Osteoblast (primary cell): ENCODE data around the gene HIGD1A. TPM values are rescaled to one million over a fixed set of nuclear protein-coding genes. Genes with fewer than 3 reads are reported as not detected.

Experiments
- DNase-seq: peaks from one replicate; pipeline ENCODE4 v3.0.0; 2011; ENCODE audit warnings: low spot score, mixed read lengths; ENCODE audit not compliant: insufficient read length; ENCODE audit errors: missing footprints
- H2AFZ ChIP-seq: 2 replicates; pipeline ENCODE4 v1.6.0; 2011; ENCODE audit warnings: mild to moderate bottlenecking, low read length
- H3K27ac ChIP-seq: 2 replicates; pipeline ENCODE4 v1.5.1; 2011; ENCODE audit warnings: mild to moderate bottlenecking, low read depth, low read length, moderate library complexity
- H3K27me3 ChIP-seq: 2 replicates; pipeline ENCODE4 v1.6.0; 2012; ENCODE audit warnings: mild to moderate bottlenecking, control low read depth, inconsistent platforms, low read length, moderate library complexity; ENCODE audit not compliant: insufficient read depth
- H3K36me3 ChIP-seq: 2 replicates; pipeline ENCODE4 v1.5.1; 2011; ENCODE audit warnings: mild to moderate bottlenecking, low read length, control low read depth, moderate library complexity; ENCODE audit not compliant: insufficient read depth
- H3K4me1 ChIP-seq: 2 replicates; pipeline ENCODE4 v1.5.1; 2011; ENCODE audit warnings: mild to moderate bottlenecking, low read length, control low read depth, moderate library complexity; ENCODE audit not compliant: insufficient read depth
- H3K4me2 ChIP-seq: 2 replicates; pipeline ENCODE4 v1.6.0; 2011; ENCODE audit warnings: mild to moderate bottlenecking, low read length; ENCODE audit not compliant: insufficient read depth
- H3K4me3 ChIP-seq: fragments of 200-600 bp; sonication (generic); 3 replicates; pipeline ENCODE4 v1.5.1; 2012; ENCODE audit warnings: mild to moderate bottlenecking, low read length, inconsistent platforms; ENCODE audit not compliant: insufficient read depth
- H3K79me2 ChIP-seq: 2 replicates; pipeline ENCODE4 v1.6.0; 2012; ENCODE audit warnings: mild to moderate bottlenecking, low read length, control low read depth, inconsistent platforms; ENCODE audit not compliant: insufficient read depth
- H3K9me3 ChIP-seq: 2 replicates; pipeline ENCODE4 v1.5.1; 2011; ENCODE audit warnings: low read depth, low read length, control low read depth
- H4K20me1 ChIP-seq: 2 replicates; pipeline ENCODE4 v1.6.0; 2012; ENCODE audit warnings: mild to moderate bottlenecking, low read length, control low read depth; ENCODE audit not compliant: insufficient read depth
- total RNA-seq: library from RNA; depleted of rRNA; stranded (reverse); fragments of >200 nt; gene quantifications from 2 replicates; pipeline ENCODE4 v1.2.3, GENCODE V29; 2012
- TF ChIP-seq, protein P1 (sequence below): IDR thresholded peaks from 2 replicates; pipeline ENCODE4 v1.5.1; 2011; ENCODE audit warnings: mild to moderate bottlenecking, low read depth, low read length, moderate library complexity; ENCODE audit errors: extremely low read depth

Gene HIGD1A
- total RNA-seq, 1 donor, result 88.3 TPM

DNA sequence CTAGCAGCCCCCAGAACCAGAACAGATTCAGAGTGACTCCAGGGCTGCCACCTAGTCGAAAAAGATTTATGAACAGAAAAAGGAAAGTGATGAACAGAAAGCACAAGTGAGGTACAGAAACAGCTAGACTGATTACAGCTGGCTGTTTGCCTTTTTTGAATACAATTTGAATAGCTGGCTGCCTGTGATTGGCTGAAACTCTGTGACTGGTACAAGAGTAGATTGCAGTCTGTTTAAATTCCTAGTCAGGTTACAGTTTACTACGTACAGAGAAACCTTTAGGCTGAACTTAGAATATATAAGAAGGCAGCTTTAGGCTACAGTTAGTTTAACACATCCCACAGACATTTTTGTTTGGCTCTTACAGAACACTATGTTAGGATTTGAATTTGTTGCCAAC lies 41.3 kb downstream of the HIGD1A start:
- Histone ChIP-seq H2AFZ (peak overlapping the region; percentile 12), H3K27me3 (peaks cover 6% of the 10 kb centered on the region), H3K4me2 (peak overlapping the region; percentile 37), H3K27ac (no peak overlapping the region), H3K79me2 (no peaks in the 10 kb centered on the region), H3K9me3 (no peaks in the 10 kb centered on the region), H4K20me1 (no peaks in the 10 kb centered on the region), H3K36me3 (no peaks in the 10 kb centered on the region), H3K4me1 (peaks cover 10% of the 10 kb centered on the region), H3K4me3 (no peak overlapping the region)
- TF ChIP-seq, protein P1, sequence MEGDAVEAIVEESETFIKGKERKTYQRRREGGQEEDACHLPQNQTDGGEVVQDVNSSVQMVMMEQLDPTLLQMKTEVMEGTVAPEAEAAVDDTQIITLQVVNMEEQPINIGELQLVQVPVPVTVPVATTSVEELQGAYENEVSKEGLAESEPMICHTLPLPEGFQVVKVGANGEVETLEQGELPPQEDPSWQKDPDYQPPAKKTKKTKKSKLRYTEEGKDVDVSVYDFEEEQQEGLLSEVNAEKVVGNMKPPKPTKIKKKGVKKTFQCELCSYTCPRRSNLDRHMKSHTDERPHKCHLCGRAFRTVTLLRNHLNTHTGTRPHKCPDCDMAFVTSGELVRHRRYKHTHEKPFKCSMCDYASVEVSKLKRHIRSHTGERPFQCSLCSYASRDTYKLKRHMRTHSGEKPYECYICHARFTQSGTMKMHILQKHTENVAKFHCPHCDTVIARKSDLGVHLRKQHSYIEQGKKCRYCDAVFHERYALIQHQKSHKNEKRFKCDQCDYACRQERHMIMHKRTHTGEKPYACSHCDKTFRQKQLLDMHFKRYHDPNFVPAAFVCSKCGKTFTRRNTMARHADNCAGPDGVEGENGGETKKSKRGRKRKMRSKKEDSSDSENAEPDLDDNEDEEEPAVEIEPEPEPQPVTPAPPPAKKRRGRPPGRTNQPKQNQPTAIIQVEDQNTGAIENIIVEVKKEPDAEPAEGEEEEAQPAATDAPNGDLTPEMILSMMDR, result no peak
- no peak for DNase-seq

DNA sequence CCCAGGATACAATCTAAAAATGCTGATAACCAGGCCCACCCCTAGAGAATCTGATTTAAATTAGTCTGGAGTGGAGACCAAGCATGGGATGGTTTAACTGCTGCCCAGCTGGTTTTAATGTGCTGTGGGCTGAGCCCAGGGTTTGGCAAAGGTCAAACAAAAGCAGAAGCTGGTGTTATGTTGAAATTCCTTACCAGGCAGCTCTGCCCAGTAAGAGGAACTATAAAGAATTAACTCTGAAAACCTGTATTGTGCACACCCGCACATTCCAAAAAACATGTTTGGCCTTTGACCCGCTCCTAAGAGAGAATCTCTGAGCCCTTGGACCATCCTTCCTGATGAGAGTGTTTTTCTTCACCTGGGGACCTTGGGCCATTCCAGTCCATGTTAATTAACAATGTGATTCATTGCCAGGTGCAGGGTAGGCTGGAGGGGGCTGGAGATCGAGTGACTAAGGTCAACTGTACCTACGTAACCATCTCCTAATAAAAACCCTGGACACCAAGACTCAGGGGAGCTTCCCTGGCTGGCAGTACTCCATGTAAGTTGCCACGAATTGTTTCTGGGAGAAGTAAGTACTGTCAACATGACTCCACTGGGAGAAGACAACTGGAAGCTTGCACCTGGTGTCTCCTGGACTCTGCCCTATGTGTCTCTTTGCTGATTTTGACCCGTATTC lies 42.1 kb downstream of the HIGD1A start:
- peaks cover 10% of the 10 kb centered on the region for H3K4me1 ChIP-seq
- H3K27me3 ChIP-seq, result peaks cover 10% of the 10 kb centered on the region
- no peak overlapping the region for H3K4me3 ChIP-seq
- H3K4me2 ChIP-seq, result no peak overlapping the region
- H3K9me3 ChIP-seq, result no peaks in the 10 kb centered on the region
- H3K27ac ChIP-seq, result no peak overlapping the region
- H4K20me1 ChIP-seq, result no peaks in the 10 kb centered on the region
- H2AFZ ChIP-seq, result peak overlapping the region; percentile 22
- no peak for DNase-seq
- no peaks in the 10 kb centered on the region for H3K36me3 ChIP-seq
- TF ChIP-seq, protein P1, result no peak
- H3K79me2 ChIP-seq, result no peaks in the 10 kb centered on the region

DNA sequence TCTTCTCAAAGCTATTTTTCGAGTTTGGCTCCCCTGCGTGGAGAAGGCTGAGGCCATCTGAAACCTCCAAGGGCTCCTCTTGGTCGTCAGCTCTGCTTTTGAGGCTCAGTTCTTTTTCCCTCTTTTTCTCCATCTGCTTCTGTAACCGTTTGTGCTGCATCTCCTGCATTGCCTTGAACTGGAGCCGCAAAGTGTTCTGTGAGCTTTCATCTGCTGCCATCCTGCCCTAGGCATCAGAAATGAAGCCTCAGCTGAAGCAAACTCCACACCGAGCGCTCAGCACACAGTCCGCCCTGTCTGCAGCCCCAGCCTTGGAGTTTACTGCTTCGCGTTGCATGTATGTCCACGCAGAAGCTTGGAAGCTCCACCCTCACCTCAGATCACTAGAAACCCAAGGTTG lies 46.2 kb downstream of the HIGD1A start:
- Histone ChIP-seq H3K79me2 (no peaks in the 10 kb centered on the region), H3K4me1 (peaks cover 8% of the 10 kb centered on the region), H3K4me2 (no peak overlapping the region), H4K20me1 (no peaks in the 10 kb centered on the region), H3K27me3 (peaks cover 7% of the 10 kb centered on the region), H3K4me3 (no peak overlapping the region), H3K9me3 (no peaks in the 10 kb centered on the region), H3K27ac (no peak overlapping the region), H2AFZ (no peak overlapping the region), H3K36me3 (no peaks in the 10 kb centered on the region)
- TF ChIP-seq, protein P1, result no peak
- no peak for DNase-seq

DNA sequence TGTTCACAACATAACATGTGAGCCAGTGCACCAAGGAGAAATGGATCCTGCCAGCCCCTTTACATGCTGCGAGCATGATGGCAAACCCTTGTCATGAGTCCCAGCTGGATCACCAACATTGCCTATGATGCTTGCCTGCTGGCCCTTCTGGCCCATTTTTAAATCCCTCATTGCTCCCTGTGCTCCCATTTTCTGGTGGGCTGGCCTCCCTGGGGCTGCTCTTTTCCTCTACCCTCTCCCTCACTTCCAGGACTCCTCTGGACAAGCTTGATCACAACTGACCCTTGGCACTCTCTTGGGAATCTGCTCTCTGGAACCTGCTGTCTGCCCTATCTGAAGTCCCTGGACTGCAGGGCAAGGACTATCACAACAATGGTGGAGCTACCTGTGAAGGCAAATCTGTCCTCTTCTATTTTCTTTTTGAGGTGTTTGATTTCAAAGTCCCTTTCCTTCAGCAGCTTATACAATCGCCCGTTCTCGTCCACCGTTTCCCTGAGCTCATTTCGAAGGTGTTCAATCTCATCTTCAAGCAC lies 47.5 kb downstream of the HIGD1A start:
- H3K27ac ChIP-seq, result no peak overlapping the region
- no peaks in the 10 kb centered on the region for H4K20me1 ChIP-seq
- H3K27me3 ChIP-seq, result peaks cover 7% of the 10 kb centered on the region
- no peaks in the 10 kb centered on the region for H3K9me3 ChIP-seq
- H3K4me2 ChIP-seq, result no peak overlapping the region
- TF ChIP-seq, protein P1, result no peak
- DNase-seq, result no peak
- H3K4me3 ChIP-seq, result no peak overlapping the region
- H2AFZ ChIP-seq, result no peak overlapping the region
- H3K4me1 ChIP-seq, result no peaks in the 10 kb centered on the region
- no peaks in the 10 kb centered on the region for H3K36me3 ChIP-seq
- H3K79me2 ChIP-seq, result no peaks in the 10 kb centered on the region
